HepG2 (cell line): ENCODE measurements around the gene NOL4L. TPM values are rescaled to one million over a fixed set of nuclear protein-coding genes. Genes with fewer than 3 reads are reported as not detected.

Experiments used
- FIP1L1 ChIP-seq: fragments of 200-400 bp; formaldehyde crosslinking; IDR thresholded peaks from 2 replicates; pipeline ENCODE4 v1.6.1; 2018; ENCODE audit warnings: low read depth, mild to moderate bottlenecking, low read length, moderate library complexity, borderline replicate concordance; ENCODE audit not compliant: insufficient read depth
- FOXO1 ChIP-seq: sonication (generic); formaldehyde crosslinking; IDR thresholded peaks from 2 replicates; pipeline ENCODE4 v1.4.0; 2020; ENCODE audit warnings: missing genetic modification reagents
- HMGXB4 ChIP-seq, 2 experiments: sonication (generic) in 1 of 2; formaldehyde crosslinking in 1 of 2; IDR thresholded peaks; 2 replicates each; pipeline versions ENCODE4 v1.4.0 to v1.6.1; 2018 to 2020; ENCODE audit warnings: missing genetic modification reagents in 2 of 2, borderline replicate concordance in 1 of 2, low read depth in 1 of 2, mild to moderate bottlenecking in 1 of 2, missing biosample characterization in 1 of 2
- HNF1A ChIP-seq, 2 experiments: sonication (generic) in 1 of 2; formaldehyde crosslinking in 1 of 2; IDR thresholded peaks; 2 replicates each; pipeline versions ENCODE4 v1.4.0 to v1.6.1; 2016 to 2020; ENCODE audit warnings: borderline replicate concordance in 1 of 2, low read depth in 1 of 2, mild to moderate bottlenecking in 1 of 2, missing genetic modification reagents in 1 of 2
- ISX ChIP-seq: sonication (generic); formaldehyde crosslinking; conservative IDR thresholded peaks from 2 replicates; pipeline ENCODE4 v1.5.0; 2020; ENCODE audit warnings: missing genetic modification reagents
- MAFG ChIP-seq: sonication (generic); formaldehyde crosslinking; IDR thresholded peaks from 2 replicates; pipeline ENCODE4 v1.5.1; 2020; ENCODE audit warnings: mild to moderate bottlenecking, missing genetic modification reagents
- MED1 ChIP-seq: sonication (generic); formaldehyde crosslinking; IDR thresholded peaks from 2 replicates; pipeline ENCODE4 v1.4.0; 2020; ENCODE audit warnings: missing genetic modification reagents
- MTF1 ChIP-seq: sonication (generic); formaldehyde crosslinking; IDR thresholded peaks from 2 replicates; pipeline ENCODE4 v1.5.0; 2020; ENCODE audit warnings: missing genetic modification reagents
- ZNF276 ChIP-seq: sonication (generic); formaldehyde crosslinking; IDR thresholded peaks from 2 replicates; pipeline ENCODE4 v1.4.0; 2020; ENCODE audit warnings: mild to moderate bottlenecking, low read depth, missing genetic modification reagents
- ZNF33B ChIP-seq: sonication (generic); formaldehyde crosslinking; IDR thresholded peaks from 2 replicates; pipeline ENCODE4 v1.5.1; 2020; ENCODE audit warnings: mild to moderate bottlenecking, missing genetic modification reagents
- ZNF501 ChIP-seq: sonication (generic); formaldehyde crosslinking; IDR thresholded peaks from 2 replicates; pipeline ENCODE4 v1.5.1; 2020; ENCODE audit warnings: mild to moderate bottlenecking, moderate library complexity, missing genetic modification reagents
- ZNF564 ChIP-seq: sonication (generic); formaldehyde crosslinking; IDR thresholded peaks from 2 replicates; pipeline ENCODE4 v1.8.1; 2023; ENCODE audit warnings: mild to moderate bottlenecking, missing genetic modification reagents
- ZNF605 ChIP-seq: sonication (generic); formaldehyde crosslinking; IDR thresholded peaks from 2 replicates; pipeline ENCODE4 v1.8.0; 2022; ENCODE audit warnings: mild to moderate bottlenecking, missing genetic modification reagents
- ZNF737 ChIP-seq: sonication (generic); formaldehyde crosslinking; IDR thresholded peaks from 2 replicates; pipeline ENCODE4 v1.5.0; 2020; ENCODE audit warnings: missing genetic modification reagents, mild to moderate bottlenecking, borderline replicate concordance
- polyA plus RNA-seq, 8 experiments: library from polyadenylated mRNA; depleted of rRNA in 3 of 8; stranded (reverse) in 7 of 8; unstranded in 1 of 8; fragments of >200 nt; fragmentation: Illumina TruSeq in 4 of 8; extraction: Trizol in 4 of 8; gene quantifications; 2 replicates each; pipeline versions ENCODE4 v1.2.1 to v1.2.3, GENCODE V29; 2011 to 2016; ENCODE audit warnings: low read depth in 4 of 8, missing spikeins in 1 of 8, mixed read lengths in 1 of 8; ENCODE audit not compliant: insufficient read depth in 1 of 8
- total RNA-seq, 5 experiments: library from RNA; depleted of rRNA; stranded (reverse); fragments of >200 nt; fragmentation: Illumina TruSeq; extraction: Trizol; gene quantifications; 2 replicates each; pipeline ENCODE4 v1.2.3, GENCODE V29; 2016; ENCODE audit warnings: low read depth in 1 of 5
- TF ChIP-seq, protein P1 (sequence below): sonication (generic); formaldehyde crosslinking; conservative IDR thresholded peaks from 2 replicates; pipeline ENCODE4 v1.8.0; 2022; ENCODE audit warnings: missing genetic modification reagents

The NOL4L gene
- total and polyA plus RNA-seq, 2 of the 13 experiments (the other 11 are each of a cell fraction or from before 2014, with no cell fraction given) = 16.6 to 35.4 TPM

- TF ChIP-seq MTF1 (CRISPR knock-in tag) = peak; percentile 29; the same call in 1 of the 2 replicates
- TF ChIP-seq ZNF33B (CRISPR knock-in tag) = 0 out of 2 replicates have a peak, but pooled peaks have one; percentile 51
- TF ChIP-seq MAFG = no peak
- peak; percentile 88 for TF ChIP-seq FIP1L1
- peak; percentile 85; the same call in 1 of the 2 replicates for TF ChIP-seq ZNF564 (CRISPR knock-in tag)
- peak; percentile 39; the same call in 1 of the 2 replicates for TF ChIP-seq ISX (CRISPR knock-in tag)
- peak; percentile 74 to 91; a peak in 3 of 4 replicates for TF ChIP-seq HMGXB4 (CRISPR knock-in tag; IDR thresholded peaks at IDR 0.05; ENCODE audit: borderline replicate concordance in 1 of 2, low read depth in 1 of 2)
- peak; percentile 80 for TF ChIP-seq ZNF501 (CRISPR knock-in tag)
- no peak for TF ChIP-seq HNF1A (IDR thresholded peaks at IDR 0.05; ENCODE audit: low read depth)
- 0 out of 2 replicates have a peak, but pooled peaks have one; percentile 81 for TF ChIP-seq HNF1A (CRISPR knock-in tag; IDR thresholded peaks at IDR 0.05; ENCODE audit: borderline replicate concordance)
- TF ChIP-seq, protein P1, sequence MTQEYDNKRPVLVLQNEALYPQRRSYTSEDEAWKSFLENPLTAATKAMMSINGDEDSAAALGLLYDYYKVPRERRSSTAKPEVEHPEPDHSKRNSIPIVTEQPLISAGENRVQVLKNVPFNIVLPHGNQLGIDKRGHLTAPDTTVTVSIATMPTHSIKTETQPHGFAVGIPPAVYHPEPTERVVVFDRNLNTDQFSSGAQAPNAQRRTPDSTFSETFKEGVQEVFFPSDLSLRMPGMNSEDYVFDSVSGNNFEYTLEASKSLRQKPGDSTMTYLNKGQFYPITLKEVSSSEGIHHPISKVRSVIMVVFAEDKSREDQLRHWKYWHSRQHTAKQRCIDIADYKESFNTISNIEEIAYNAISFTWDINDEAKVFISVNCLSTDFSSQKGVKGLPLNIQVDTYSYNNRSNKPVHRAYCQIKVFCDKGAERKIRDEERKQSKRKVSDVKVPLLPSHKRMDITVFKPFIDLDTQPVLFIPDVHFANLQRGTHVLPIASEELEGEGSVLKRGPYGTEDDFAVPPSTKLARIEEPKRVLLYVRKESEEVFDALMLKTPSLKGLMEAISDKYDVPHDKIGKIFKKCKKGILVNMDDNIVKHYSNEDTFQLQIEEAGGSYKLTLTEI (CRISPR knock-in tag) = no peak
- TF ChIP-seq MED1 (CRISPR knock-in tag) = peak; percentile 99
- peak; percentile 92; the same call in 1 of the 2 replicates for TF ChIP-seq FOXO1 (CRISPR knock-in tag)
- TF ChIP-seq ZNF737 = no peak
- no peak; the same call in 1 of the 2 replicates for TF ChIP-seq ZNF276
- peak; percentile 50; the same call in 1 of the 2 replicates for TF ChIP-seq ZNF605 (CRISPR knock-in tag)
Observed at GRCh38 chr20:32541323-32542258, 43.5 kb downstream of the NOL4L start (continued).
